GM12878 (cell line): ENCODE measurements around the gene ATG3.

ENCODE experiments used
- CREB1 ChIP-seq: IDR thresholded peaks from 2 replicates; pipeline ENCODE4 v1.6.1; 2012; ENCODE audit warnings: low read depth, mild to moderate bottlenecking, inconsistent platforms
- CTCF ChIP-seq, 3 experiments: IDR thresholded peaks in 2 of 3; conservative IDR thresholded peaks in 1 of 3; 2 replicates each; pipeline ENCODE4 v1.5.1; 2011; ENCODE audit warnings: low read depth in 3 of 3, low read length in 3 of 3, mild to moderate bottlenecking in 3 of 3, control low read depth in 2 of 3, moderate library complexity in 2 of 3, inconsistent platforms in 1 of 3, mixed read lengths in 1 of 3; ENCODE audit not compliant: control insufficient read depth in 2 of 3, insufficient read depth in 1 of 3; ENCODE audit errors: extremely low read depth in 1 of 3
- EZH2 ChIP-seq: IDR thresholded peaks from 2 replicates; pipeline ENCODE4 v1.6.1; 2012; ENCODE audit warnings: low read depth, mild to moderate bottlenecking, control low read depth, inconsistent platforms, low read length, borderline replicate concordance; ENCODE audit not compliant: control insufficient read depth
- FOXM1 ChIP-seq: IDR thresholded peaks from 2 replicates; pipeline ENCODE4 v1.6.1; 2012; ENCODE audit warnings: low read depth, mild to moderate bottlenecking, inconsistent platforms, low read length, moderate library complexity
- KDM1A ChIP-seq: fragments of 200-600 bp; sonication (generic); IDR thresholded peaks from 2 replicates; pipeline ENCODE4 v1.6.1; 2016; ENCODE audit warnings: borderline replicate concordance
- NKRF ChIP-seq: fragments of 450-650 bp; conservative IDR thresholded peaks from 2 replicates; pipeline ENCODE4 v1.6.1; 2017; ENCODE audit warnings: mild to moderate bottlenecking, moderate library complexity
- SRF ChIP-seq, 2 experiments: IDR thresholded peaks; 2 replicates each; pipeline ENCODE4 v1.6.1; 2011; ENCODE audit warnings: low read depth in 2 of 2, low read length in 2 of 2, mild to moderate bottlenecking in 1 of 2, moderate library complexity in 1 of 2
- USF1 ChIP-seq: IDR thresholded peaks from 2 replicates; pipeline ENCODE4 v1.6.1; 2011; ENCODE audit warnings: borderline replicate concordance, low read depth, mild to moderate bottlenecking, moderate library complexity, mixed read lengths, low read length; ENCODE audit not compliant: insufficient read depth; ENCODE audit errors: extremely low read length
- ZBTB11 ChIP-seq: fragments of 450-650 bp; formaldehyde crosslinking; IDR thresholded peaks from 2 replicates; pipeline ENCODE4 v1.5.0; 2022; ENCODE audit warnings: mild to moderate bottlenecking, missing genetic modification characterization

- TF ChIP-seq FOXM1: no peak
- TF ChIP-seq CREB1: no peak
- TF ChIP-seq CTCF (IDR thresholded peaks at IDR 0.05 in 2 of 3, conservative IDR thresholded peaks at IDR 0.05 in 1 of 3; ENCODE audit: control insufficient read depth in 2 of 3, extremely low read depth in 1 of 3, insufficient read depth in 1 of 3, low read depth in 3 of 3, low read length in 3 of 3): no peak
- TF ChIP-seq USF1: no peak
- no peak for TF ChIP-seq KDM1A
- no peak for TF ChIP-seq ZBTB11 (CRISPR knock-in tag)
- no peak for TF ChIP-seq NKRF
- no peak for TF ChIP-seq SRF (IDR thresholded peaks at IDR 0.05; ENCODE audit: low read depth in 2 of 2, low read length in 2 of 2)
- no peak for TF ChIP-seq EZH2
Measured at GRCh38 chr3:112604536-112604935, 42.8 kb upstream of the ATG3 start.
